Measurements from ENCODE around the gene PCK1.

Gene PCK1

GRCh38 chr20:57589728-57590484 lies 29.0 kb downstream of the PCK1 start:
- DNase-seq = no peak

GRCh38 chr20:57590485-57591288 lies 29.8 kb downstream of the PCK1 start:
- DNase-seq = no peak

GRCh38 chr20:57591289-57592229 lies 30.6 kb downstream of the PCK1 start:
- DNase-seq = no peak

GRCh38 chr20:57592263-57593092 lies 31.6 kb downstream of the PCK1 start:
- DNase-seq = no peak

GRCh38 chr20:57593134-57593886 lies 32.4 kb downstream of the PCK1 start:
- no peak for DNase-seq

GRCh38 chr20:57594092-57594951 lies 33.4 kb downstream of the PCK1 start:
- no peak for DNase-seq

GRCh38 chr20:57595041-57596030 lies 34.4 kb downstream of the PCK1 start:
- no peak for DNase-seq

- DNase-seq = no peak
Observed at GRCh38 chr20:57596358-57596757, 35.4 kb downstream of the PCK1 start.

GRCh38 chr20:57596998-57597939 lies 36.4 kb downstream of the PCK1 start:
- DNase-seq = peak; percentile 15

- DNase-seq = no peak
Observed at GRCh38 chr20:57598060-57598459, 37.1 kb downstream of the PCK1 start.

GRCh38 chr20:57598491-57598890 lies 37.6 kb downstream of the PCK1 start:
- DNase-seq = no peak

- DNase-seq = no peak
Observed at GRCh38 chr20:57600320-57601210, 39.7 kb downstream of the PCK1 start.

- no peak for DNase-seq
Observed at GRCh38 chr20:57601211-57601570, 40.3 kb downstream of the PCK1 start.

GRCh38 chr20:57601737-57602136 lies 40.8 kb downstream of the PCK1 start:
- no peak for DNase-seq

GRCh38 chr20:57603120-57603519 lies 42.2 kb downstream of the PCK1 start:
- DNase-seq = no peak

- no peak for DNase-seq
Observed at GRCh38 chr20:57605045-57605444, 44.1 kb downstream of the PCK1 start.

GRCh38 chr20:57605878-57606277 lies 45.0 kb downstream of the PCK1 start:
- no peak for DNase-seq
